K562 (cell line): Measurements from ENCODE around the gene CMIP. TPM values are rescaled to one million over a fixed set of nuclear protein-coding genes. Genes with fewer than 3 reads are reported as not detected.

Source experiments
- ATAC-seq: fragments of 200-7000 bp; cut with Tn5 transposase; 3 replicates; pipeline ENCODE4 v1.9.1; 2020; ENCODE audit warnings: moderate library complexity
- BruUV-seq: library from RNA; stranded (reverse); fragments of 400-500 nt; replicated peaks from 2 replicates; lab custom pipeline; 2021; lab: Mats Ljungman, UMichigan
- CTCF ChIA-PET: fragments of 300-600 bp; formaldehyde crosslinking; extraction: SDS; loops from one replicate; lab custom pipeline; 2021; ENCODE audit warnings: low intra/inter-chr PET ratio; lab: Yijun Ruan, JAX
- POLR2A ChIA-PET: fragments of 300-600, 350-650 bp; sonication (Branson Sonifier 250); formaldehyde crosslinking; extraction: SDS; loops from one replicate; lab custom pipeline; 2021; ENCODE audit warnings: antibody characterized with exemption, inconsistent platforms; lab: Yijun Ruan, JAX
- DNase-seq, 4 experiments: peaks; one replicate each; pipeline versions ENCODE4 v3.0.0 to v3.0.0-alpha.2; 2011 to 2018; ENCODE audit warnings: low spot score in 3 of 4, mixed read lengths in 3 of 4; ENCODE audit errors: extremely low read depth in 1 of 4
- FAIRE-seq: peaks from 2 replicates; lab custom pipeline; 2011; peaks lifted over from hg19 to GRCh38; lab: Jason Lieb, UNC
- H2AFZ ChIP-seq: 2 replicates; pipeline ENCODE4 v1.6.0; 2011; ENCODE audit warnings: low read depth, low read length, control low read depth, inconsistent platforms
- H3K27ac ChIP-seq: fragments of 200-600 bp; 3 replicates; pipeline ENCODE4 v1.8.0; 2011; ENCODE audit warnings: low read depth, mild to moderate bottlenecking, control low read depth, inconsistent platforms, low read length, moderate library complexity, mixed read lengths; ENCODE audit errors: extremely low read depth
- H3K27me3 ChIP-seq, 2 experiments: fragments of 300-600 bp in 1 of 2; 2 replicates in 1 of 2; 3 replicates in 1 of 2; pipeline versions ENCODE4 v1.6.0 to v1.8.0; 2011; ENCODE audit warnings: inconsistent platforms in 2 of 2, low read length in 2 of 2, mild to moderate bottlenecking in 1 of 2, mixed read lengths in 1 of 2, moderate library complexity in 1 of 2; ENCODE audit not compliant: control insufficient read depth in 2 of 2, insufficient read depth in 2 of 2
- H3K36me3 ChIP-seq: fragments of 300-600 bp; 3 replicates; pipeline ENCODE4 v1.8.0; 2011; ENCODE audit warnings: mild to moderate bottlenecking, low read length, inconsistent platforms; ENCODE audit not compliant: control insufficient read depth, insufficient read depth
- H3K4me1 ChIP-seq, 2 experiments: fragments of 200-600 bp in 1 of 2; replicated peaks in 1 of 2; 2 replicates in 1 of 2; 3 replicates in 1 of 2; pipeline versions ENCODE4 v1.5.1 to v1.8.0; 2011; ENCODE audit warnings: inconsistent platforms in 2 of 2, low read length in 2 of 2, mild to moderate bottlenecking in 1 of 2, mixed read lengths in 1 of 2, moderate library complexity in 1 of 2; ENCODE audit not compliant: control insufficient read depth in 2 of 2, insufficient read depth in 2 of 2
- H3K4me2 ChIP-seq: 2 replicates; pipeline ENCODE4 v1.6.1; 2011; ENCODE audit warnings: low read length, control low read depth, inconsistent platforms, mixed read lengths; ENCODE audit not compliant: insufficient read depth
- H3K4me3 ChIP-seq: fragments of 200-600 bp; sonication (generic), shearing (Covaris generic); 2 replicates; pipeline ENCODE4 v1.5.1; 2016; ENCODE audit warnings: control low read depth, inconsistent platforms
- H3K79me2 ChIP-seq: fragments of 200-600 bp; 3 replicates; pipeline ENCODE4 v1.8.0; 2011; ENCODE audit warnings: low read length, inconsistent platforms; ENCODE audit not compliant: control insufficient read depth, insufficient read depth
- H3K9ac ChIP-seq, 2 experiments: 2 replicates each; pipeline versions ENCODE4 v1.6.0 to v1.6.1; 2011; ENCODE audit warnings: low read depth in 2 of 2, low read length in 2 of 2, control low read depth in 1 of 2, inconsistent platforms in 1 of 2, mild to moderate bottlenecking in 1 of 2, mixed read lengths in 1 of 2; ENCODE audit not compliant: insufficient read depth in 1 of 2
- H3K9me1 ChIP-seq: one replicate; pipeline ENCODE4 v1.6.0; 2011; ENCODE audit warnings: inconsistent platforms, mild to moderate bottlenecking, low read length, moderate library complexity; ENCODE audit not compliant: control insufficient read depth, insufficient read depth
- H3K9me3 ChIP-seq: replicated peaks from 2 replicates; pipeline ENCODE4 v1.5.1; 2011; ENCODE audit warnings: low read depth, low read length, inconsistent platforms; ENCODE audit not compliant: control insufficient read depth, insufficient read depth
- H4K20me1 ChIP-seq: replicated peaks from 2 replicates; pipeline ENCODE4 v1.6.1; 2011; ENCODE audit warnings: low read length, inconsistent platforms, mixed read lengths; ENCODE audit not compliant: control insufficient read depth, insufficient read depth
- ATF1 ChIP-seq, 2 experiments: fragments of 450-650 bp in 1 of 2; IDR thresholded peaks; 2 replicates each; pipeline ENCODE4 v1.6.1; 2016; ENCODE audit warnings: missing compliant biosample characterization in 1 of 2, missing genetic modification characterization in 1 of 2
- CAMTA2 ChIP-seq: fragments of 250-450 bp; sonication (Bioruptor Pico); conservative IDR thresholded peaks from 2 replicates; pipeline ENCODE4 v1.5.1; 2022
- CXXC5 ChIP-seq: fragments of 250-450 bp; sonication (Bioruptor Pico); IDR thresholded peaks from 2 replicates; pipeline ENCODE4 v1.8.0; 2022; ENCODE audit warnings: inconsistent platforms, mild to moderate bottlenecking, moderate library complexity
- DIDO1 ChIP-seq: fragments of 450-650 bp; IDR thresholded peaks from 2 replicates; pipeline ENCODE4 v1.6.1; 2016; ENCODE audit warnings: low read depth, missing biosample characterization, missing genetic modification characterization
- EGR1 ChIP-seq: fragments of 450-650 bp; conservative IDR thresholded peaks from 2 replicates; pipeline ENCODE4 v1.6.1; 2017; ENCODE audit warnings: mild to moderate bottlenecking
- FOXP1 ChIP-seq: sonication (generic); formaldehyde crosslinking; IDR thresholded peaks from 2 replicates; pipeline ENCODE4 v1.8.0; 2022; ENCODE audit warnings: mild to moderate bottlenecking, missing genetic modification reagents
- KDM2B ChIP-seq: fragments of 250-450 bp; sonication (Bioruptor Pico); IDR thresholded peaks from 2 replicates; pipeline ENCODE4 v1.8.0; 2021; ENCODE audit warnings: mild to moderate bottlenecking, moderate library complexity
- KLF13 ChIP-seq: fragments of 450-650 bp; IDR thresholded peaks from 2 replicates; pipeline ENCODE4 v1.6.1; 2016; ENCODE audit warnings: missing genetic modification characterization, low read depth, mild to moderate bottlenecking, missing compliant biosample characterization, moderate library complexity, borderline replicate concordance
- L3MBTL2 ChIP-seq: fragments of 450-650 bp; IDR thresholded peaks from 2 replicates; pipeline ENCODE4 v1.6.1; 2016; ENCODE audit warnings: mild to moderate bottlenecking, moderate library complexity
- PHF8 ChIP-seq: fragments of 200-600 bp; sonication (generic); IDR thresholded peaks from 2 replicates; pipeline ENCODE4 v1.6.1; 2012; ENCODE audit warnings: mixed run types, mild to moderate bottlenecking, inconsistent platforms, low read length, moderate library complexity, borderline replicate concordance
- SREBF1 ChIP-seq: fragments of 150-350 bp; IDR thresholded peaks from 2 replicates; pipeline ENCODE4 v1.6.1; 2014; ENCODE audit warnings: antibody characterized with exemption, low read depth, low read length, borderline replicate concordance
- STAG1 ChIP-seq: sonication (generic); formaldehyde crosslinking; IDR thresholded peaks from 2 replicates; pipeline ENCODE4 v1.5.0; 2020; ENCODE audit warnings: missing genetic modification reagents, borderline replicate concordance
- TAF1 ChIP-seq: IDR thresholded peaks from 2 replicates; pipeline ENCODE4 v1.6.1; 2011; ENCODE audit warnings: mild to moderate bottlenecking, low read length, moderate library complexity; ENCODE audit not compliant: insufficient read depth, control insufficient read depth, severe bottlenecking; ENCODE audit errors: extremely low read depth
- ZEB2 ChIP-seq: fragments of 450-650 bp; IDR thresholded peaks from 2 replicates; pipeline ENCODE4 v1.6.1; 2016
- ZNF140 ChIP-seq: fragments of 250-450 bp; sonication (Bioruptor Pico); IDR thresholded peaks from 2 replicates; pipeline ENCODE4 v1.8.0; 2021; ENCODE audit warnings: moderate library complexity, mild to moderate bottlenecking, inconsistent platforms
- ZNF586 ChIP-seq: fragments of 450-650 bp; formaldehyde crosslinking; conservative IDR thresholded peaks from 2 replicates; pipeline ENCODE4 v1.4.0; 2020; ENCODE audit warnings: mild to moderate bottlenecking, moderate library complexity
- ZNF785 ChIP-seq: fragments of 250-450 bp; sonication (Bioruptor Pico); IDR thresholded peaks from 2 replicates; pipeline ENCODE4 v1.4.0; 2020; ENCODE audit warnings: mild to moderate bottlenecking
- ZSCAN32 ChIP-seq: fragments of 450-650 bp; formaldehyde crosslinking; IDR thresholded peaks from 2 replicates; pipeline ENCODE4 v1.4.0; 2020; ENCODE audit warnings: mild to moderate bottlenecking, moderate library complexity
- WGBS: fragments of 100-300 bp; shearing (Covaris generic); methylation state at CpG from one replicate; pipeline ENCODE4 v1.1.6; 2016; ENCODE audit warnings: low coverage, mixed read lengths; ENCODE audit not compliant: insufficient coverage; ENCODE audit errors: missing lambda C conversion rate; 5-methylcytosine and 5-hydroxymethylcytosine counted together
- in situ Hi-C: fragments of 300-500 bp; cut with MboI; formaldehyde crosslinking; loops from 4 replicates; pipeline ENCODE4 v1.15.0; 2018; ENCODE audit warnings: inconsistent platforms, mixed read lengths
- intact Hi-C: fragments of 100-400 bp; cut with micrococcal nuclease; formaldehyde crosslinking; loops from 2 replicates; pipeline ENCODE4 v1.14.2; 2022
- polyA plus RNA-seq, 8 experiments: library from polyadenylated mRNA; depleted of rRNA in 4 of 8; stranded (reverse) in 5 of 8; unstranded in 3 of 8; fragments of >200 nt; fragmentation: Nextera tagmentation in 2 of 8; fragmentation: Illumina TruSeq in 1 of 8; extraction: Ambion mirVana in 2 of 8; extraction: Trizol in 1 of 8; gene quantifications; 2 replicates each; pipeline versions ENCODE4 v1.2.1 to v1.2.3, GENCODE V29; 2011 to 2014; ENCODE audit warnings: inconsistent platforms in 1 of 8, missing spikeins in 1 of 8
- total RNA-seq, 7 experiments: library from RNA; depleted of rRNA in 6 of 7; stranded (reverse); fragments of >200 nt in 6 of 7; fragmentation: Illumina TruSeq in 2 of 7; extraction: Trizol in 2 of 7; gene quantifications; 2 replicates each; pipeline versions ENCODE4 v1.2.1 to v1.2.3, GENCODE V29; 2011 to 2021; ENCODE audit warnings: low replicate concordance in 1 of 7
- TF ChIP-seq, protein P1 (sequence below), 3 experiments: fragments of 200-800 bp in 1 of 3; sonication (Bioruptor generic) in 1 of 3; sonication (generic) in 1 of 3; formaldehyde crosslinking in 1 of 3; IDR thresholded peaks; 2 replicates each; pipeline versions ENCODE4 v1.6.1 to v1.8.0; 2016 to 2022; ENCODE audit warnings: mild to moderate bottlenecking in 2 of 3, missing compliant biosample characterization in 2 of 3, missing genetic modification characterization in 2 of 3, missing genetic modification reagents in 1 of 3
- TF ChIP-seq, protein P2 (sequence below), 2 experiments: fragments of 250-450 bp in 1 of 2; fragments of 450-650 bp in 1 of 2; sonication (Bioruptor Pico) in 1 of 2; IDR thresholded peaks; 2 replicates each; pipeline versions ENCODE4 v1.6.1 to v1.8.0; 2016 to 2021; ENCODE audit warnings: mild to moderate bottlenecking in 2 of 2, moderate library complexity in 2 of 2, missing compliant biosample characterization in 1 of 2, missing genetic modification characterization in 1 of 2

The CMIP gene
- total and polyA plus RNA-seq, 9 of the 15 experiments (the other 6 are each of a cell fraction or from before 2014, with no cell fraction given) = 0.94 to 82.5 (median 10.3) TPM

DNA sequence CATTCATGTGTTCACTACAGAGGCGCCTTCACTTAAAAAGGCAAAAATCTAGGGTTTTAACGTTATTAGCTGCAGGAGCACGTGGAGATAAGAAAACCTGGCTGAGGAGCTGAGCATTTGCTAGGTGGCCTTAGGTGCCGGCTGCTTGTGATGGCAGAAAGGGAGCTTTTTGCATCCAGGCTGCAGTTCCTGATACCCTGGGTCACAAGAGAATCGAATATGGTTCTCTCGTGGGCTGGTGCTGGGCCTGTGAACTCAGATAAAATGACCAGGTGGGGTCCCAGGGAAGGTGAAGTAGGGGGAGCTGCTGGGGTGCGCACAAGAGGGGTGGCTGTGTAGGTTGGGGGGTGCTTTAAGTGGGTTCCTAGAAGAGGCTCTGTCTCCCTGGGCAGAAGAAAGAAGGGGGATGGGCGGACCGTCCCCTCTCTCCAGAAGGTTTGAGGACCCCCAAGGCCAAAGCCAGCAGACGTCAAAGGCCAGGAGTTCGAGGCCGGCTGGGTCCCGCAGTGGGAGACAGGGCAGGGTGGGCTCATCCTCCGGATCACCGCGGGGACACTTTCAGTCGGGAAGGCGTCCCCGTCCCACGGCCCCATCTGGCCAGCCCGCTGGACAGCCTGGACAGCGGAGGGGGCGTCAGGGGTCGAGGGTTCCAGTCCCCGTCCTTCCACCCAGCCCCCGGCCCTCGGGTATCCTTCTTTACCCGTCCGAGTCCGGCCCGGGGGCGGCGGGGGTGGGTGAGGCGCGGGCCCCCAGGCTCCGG, 740 bp upstream of the CMIP start:
- in situ Hi-C loops (no loop called here), intact Hi-C loops (no loop called here)
- Histone ChIP-seq H3K27me3 (peaks cover 39 to 47% of the 10 kb centered on the region in 2 experiments), H3K9ac (peak overlapping the region; percentile 57 to 93), H3K4me2 (peak overlapping the region; percentile 68), H3K27ac (peak overlapping the region; percentile 42; the same call in 1 of the 3 replicates), H3K79me2 (peaks cover 38% of the 10 kb centered on the region), H3K36me3 (peaks cover 10% of the 10 kb centered on the region; the same call in 1 of the 3 replicates), H3K4me1 (peaks cover 30 to 42% of the 10 kb centered on the region in 2 experiments), H4K20me1 (peaks cover 22% of the 10 kb centered on the region), H3K9me1 (peaks cover 3% of the 10 kb centered on the region), H3K9me3 (no peaks in the 10 kb centered on the region), H2AFZ (peak overlapping the region; percentile 71), H3K4me3 (peak overlapping the region; percentile 42)
- 8% methylated on average over 21 of the region's 36 CpGs for WGBS
- POLR2A ChIA-PET = interaction anchor here (1.0 to 1.4 kb wide), 2 partner anchors 13 to 35 kb away, joined by 4 read pairs; no protein-coding TSS in a partner anchor
- DNase-seq = peak in 1 of 4 experiments; percentile 50
- no TSS peak for BruUV-seq
- CTCF ChIA-PET = no interaction called here
- no peak for FAIRE-seq
- ATAC-seq = no peak
- TF ChIP-seq ZNF785 (CRISPR knock-in tag) (no peak), ZNF586 (CRISPR knock-in tag) (no peak), L3MBTL2 (peak; percentile 71), KDM2B (CRISPR knock-in tag) (0 out of 2 replicates have a peak, but pooled peaks have one; percentile 63), PHF8 (peak; percentile 40; the same call in 1 of the 2 replicates), CXXC5 (CRISPR knock-in tag) (no peak), FOXP1 (CRISPR knock-in tag) (0 out of 2 replicates have a peak, but pooled peaks have one; percentile 27), KLF13 (tag) (0 out of 2 replicates have a peak, but pooled peaks have one; percentile 40), ZSCAN32 (CRISPR knock-in tag) (peak; percentile 37; the same call in 1 of the 2 replicates), EGR1 (peak; percentile 85), STAG1 (CRISPR knock-in tag) (0 out of 2 replicates have a peak, but pooled peaks have one; percentile 27), ZEB2 (no peak), SREBF1 (no peak), ZNF140 (CRISPR knock-in tag) (no peak), DIDO1 (tag) (no peak), TAF1 (no peak), ATF1 (CRISPR knock-in tag; IDR thresholded peaks at IDR 0.05) (no peak), ATF1 (tag; IDR thresholded peaks at IDR 0.05) (peak; percentile 62), CAMTA2 (CRISPR knock-in tag) (0 out of 2 replicates have a peak, but pooled peaks have one; percentile 61)
- TF ChIP-seq, protein P1, sequence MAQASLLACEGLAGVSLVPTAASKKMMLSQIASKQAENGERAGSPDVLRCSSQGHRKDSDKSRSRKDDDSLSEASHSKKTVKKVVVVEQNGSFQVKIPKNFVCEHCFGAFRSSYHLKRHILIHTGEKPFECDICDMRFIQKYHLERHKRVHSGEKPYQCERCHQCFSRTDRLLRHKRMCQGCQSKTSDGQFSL (CRISPR knock-in tag; IDR thresholded peaks at IDR 0.05) = no peak
- TF ChIP-seq, protein P1 (tag; IDR thresholded peaks at IDR 0.05) = no peak
- TF ChIP-seq, protein P2, sequence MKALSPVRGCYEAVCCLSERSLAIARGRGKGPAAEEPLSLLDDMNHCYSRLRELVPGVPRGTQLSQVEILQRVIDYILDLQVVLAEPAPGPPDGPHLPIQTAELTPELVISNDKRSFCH (CRISPR knock-in tag; IDR thresholded peaks at IDR 0.05) = no peak
- TF ChIP-seq, protein P2 (tag; IDR thresholded peaks at IDR 0.05) = no peak
